Neuron (in vitro differentiated cells): ENCODE results near the gene DDX41.

ENCODE experiments used
- H2AFZ ChIP-seq: one replicate; pipeline ENCODE4 v1.6.1; 2013; ENCODE audit warnings: low read depth, mild to moderate bottlenecking, inconsistent platforms, low read length, moderate library complexity
- H3K27me3 ChIP-seq: one replicate; pipeline ENCODE4 v1.6.1; 2013; ENCODE audit warnings: low read length; ENCODE audit not compliant: insufficient read depth
- H3K36me3 ChIP-seq: one replicate; pipeline ENCODE4 v1.6.1; 2013; ENCODE audit warnings: low read length; ENCODE audit not compliant: insufficient read depth
- H3K4me1 ChIP-seq: one replicate; pipeline ENCODE4 v1.6.1; 2013; ENCODE audit warnings: low read length; ENCODE audit not compliant: insufficient read depth
- H3K4me3 ChIP-seq: 2 replicates; pipeline ENCODE4 v1.5.1; 2013; ENCODE audit warnings: mild to moderate bottlenecking, low read length, moderate library complexity
- H3K9me3 ChIP-seq: one replicate; pipeline ENCODE4 v1.6.1; 2013; ENCODE audit warnings: low read length

Gene DDX41

DNA sequence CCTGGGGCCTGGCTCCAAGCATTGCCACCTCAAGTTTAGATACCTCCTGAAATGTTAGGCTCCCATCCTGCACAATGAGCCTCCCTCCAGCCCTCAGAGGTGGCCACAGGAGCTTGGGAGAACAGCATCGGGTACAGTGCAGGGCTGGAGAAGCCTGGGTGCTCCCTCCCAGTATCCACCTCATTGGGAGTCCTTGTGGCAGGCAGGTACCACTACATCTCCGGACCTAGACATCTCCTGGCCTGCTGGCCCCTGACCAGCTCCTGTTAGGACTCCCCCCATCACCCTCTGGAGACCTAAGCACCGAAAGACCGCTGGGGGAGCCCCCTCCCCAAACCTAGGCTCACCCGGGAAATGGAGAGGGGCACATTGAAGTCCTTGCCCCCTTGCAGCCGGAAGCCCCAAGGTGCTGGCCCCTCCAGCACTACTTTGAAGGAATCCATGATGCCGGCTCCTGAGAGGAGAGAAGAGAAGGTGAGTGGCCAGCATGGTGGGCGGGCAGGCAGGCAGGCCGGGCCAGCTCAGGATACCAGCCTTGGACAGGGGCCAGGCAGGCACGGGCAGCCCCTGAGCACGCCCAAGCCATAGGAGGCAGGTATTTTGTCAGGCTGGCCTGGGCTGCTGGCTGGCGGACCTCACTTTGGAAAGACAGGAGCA lies 20.6 kb downstream of the DDX41 start:
- H3K4me3 ChIP-seq: peak overlapping the region; percentile 80
- no peaks in the 10 kb centered on the region for H3K27me3 ChIP-seq
- no peak overlapping the region for H2AFZ ChIP-seq
- peaks cover 28% of the 10 kb centered on the region for H3K36me3 ChIP-seq
- H3K4me1 ChIP-seq: peaks cover 39% of the 10 kb centered on the region
- no peaks in the 10 kb centered on the region for H3K9me3 ChIP-seq

DNA sequence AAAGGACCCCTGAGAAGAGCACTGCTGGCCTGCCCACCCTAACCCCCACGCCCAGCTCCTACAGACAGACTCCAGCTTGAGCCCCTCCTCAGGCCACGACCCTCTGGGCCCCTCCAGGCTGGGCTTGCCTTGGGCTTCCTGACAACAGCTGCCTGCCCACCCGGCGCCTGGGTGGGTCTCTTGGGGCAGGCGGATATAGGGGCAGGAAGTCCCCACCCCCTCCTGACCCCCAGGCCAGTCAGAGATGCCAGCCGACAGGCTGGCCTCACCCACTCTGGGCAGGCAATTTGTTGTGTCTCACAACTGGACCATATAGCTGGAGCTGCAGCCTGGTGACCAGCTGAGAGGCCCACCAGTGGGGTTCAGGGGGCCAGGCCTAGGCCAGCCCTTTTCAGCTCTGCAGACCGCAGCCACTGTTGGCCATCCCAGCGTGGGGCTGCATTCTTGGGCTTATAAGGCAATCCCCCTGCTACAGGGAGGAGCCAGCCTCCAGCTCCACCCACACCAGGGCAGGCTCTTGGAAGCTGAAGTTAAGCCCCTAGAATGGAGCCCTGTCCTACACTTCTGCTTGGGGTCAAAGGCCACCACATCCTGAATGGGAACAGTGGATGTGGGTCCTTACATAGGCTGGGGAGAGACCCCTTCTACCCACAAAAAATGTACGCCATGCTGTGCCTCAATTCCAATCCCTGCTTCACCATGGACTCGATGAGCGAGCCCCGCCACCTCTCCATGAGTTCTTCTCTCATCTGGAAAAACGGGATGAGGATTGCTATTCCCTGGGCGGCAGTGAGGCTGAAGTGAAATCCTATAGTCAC lies 21.3 kb downstream of the DDX41 start:
- Histone ChIP-seq H3K4me1 (peaks cover 33% of the 10 kb centered on the region), H3K9me3 (no peaks in the 10 kb centered on the region), H3K36me3 (peaks cover 35% of the 10 kb centered on the region), H3K27me3 (no peaks in the 10 kb centered on the region), H2AFZ (no peak overlapping the region), H3K4me3 (peak overlapping the region; percentile 80)

DNA sequence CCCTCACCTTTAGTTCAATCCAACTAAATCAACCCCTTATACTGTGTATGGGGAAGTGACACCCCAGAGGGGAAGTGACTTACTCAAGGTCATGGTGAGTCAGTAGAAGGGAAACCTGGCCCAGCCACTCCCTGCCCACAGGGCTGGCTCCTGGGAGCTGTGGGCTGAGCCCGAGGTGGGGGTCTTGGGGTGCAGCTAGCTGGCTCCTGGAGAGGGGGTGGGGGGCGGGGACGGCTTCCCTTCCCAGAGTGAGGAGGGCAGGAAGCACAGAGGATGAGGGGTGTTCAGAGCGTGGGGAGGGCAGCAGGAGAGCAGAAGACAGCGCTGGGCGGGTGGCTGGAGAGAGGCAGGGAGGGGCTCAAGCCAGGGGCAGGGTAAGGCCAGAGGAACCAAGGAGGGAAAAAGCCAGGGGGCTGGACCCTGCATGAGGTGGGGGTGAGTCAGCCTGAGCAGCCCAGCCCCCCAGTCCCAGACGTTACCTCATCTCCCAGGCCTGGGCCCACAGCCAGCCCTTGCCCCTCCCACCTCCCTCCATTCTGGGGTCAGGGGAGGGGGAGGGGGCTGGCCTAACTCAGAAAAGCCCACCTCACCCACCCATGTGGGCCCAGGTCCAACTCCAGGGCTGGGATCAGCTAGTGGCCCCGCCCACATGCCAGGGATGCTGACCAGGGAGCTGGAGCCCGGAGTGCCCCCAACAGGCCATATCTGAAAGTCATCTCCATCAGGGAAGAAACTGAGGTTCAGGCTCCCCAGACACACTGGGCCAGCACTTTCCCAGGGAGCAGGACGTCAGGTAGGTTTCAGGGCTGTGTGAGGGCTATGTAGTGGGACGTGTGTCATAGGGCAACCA lies 22.2 kb downstream of the DDX41 start:
- Histone ChIP-seq H2AFZ (no peak overlapping the region), H3K36me3 (peaks cover 43% of the 10 kb centered on the region), H3K4me3 (no peak overlapping the region), H3K4me1 (peaks cover 32% of the 10 kb centered on the region), H3K9me3 (no peaks in the 10 kb centered on the region), H3K27me3 (no peaks in the 10 kb centered on the region)

DNA sequence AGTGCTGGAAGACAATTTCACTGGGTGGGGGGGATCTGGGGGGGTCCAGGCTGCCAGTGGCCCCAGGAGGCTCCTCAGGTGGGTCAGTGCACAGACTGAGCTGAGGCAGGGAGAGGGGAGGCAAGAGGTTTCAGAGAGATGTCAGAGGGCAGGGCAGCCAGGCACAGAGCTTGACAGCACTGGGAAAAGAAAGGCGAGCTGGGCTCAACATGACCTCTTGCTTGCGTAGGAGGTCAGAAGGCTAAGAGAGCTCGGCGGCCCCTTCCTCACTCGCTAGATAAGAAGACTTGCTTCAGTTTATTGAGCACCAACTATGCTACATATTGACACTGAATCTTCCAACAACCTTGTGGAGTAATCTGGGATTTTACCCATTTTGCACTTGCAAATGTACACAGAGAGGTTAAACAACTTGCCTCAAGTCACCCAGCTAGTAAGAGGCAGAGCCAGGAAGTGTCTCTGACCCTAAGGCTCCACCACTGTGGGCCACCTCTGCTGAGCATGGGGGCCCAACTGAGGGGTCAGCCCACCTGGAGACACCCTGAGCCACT lies 22.9 kb downstream of the DDX41 start:
- Histone ChIP-seq H3K4me1 (peaks cover 32% of the 10 kb centered on the region), H2AFZ (no peak overlapping the region), H3K36me3 (peaks cover 49% of the 10 kb centered on the region), H3K4me3 (no peak overlapping the region), H3K27me3 (no peaks in the 10 kb centered on the region), H3K9me3 (no peaks in the 10 kb centered on the region)

DNA sequence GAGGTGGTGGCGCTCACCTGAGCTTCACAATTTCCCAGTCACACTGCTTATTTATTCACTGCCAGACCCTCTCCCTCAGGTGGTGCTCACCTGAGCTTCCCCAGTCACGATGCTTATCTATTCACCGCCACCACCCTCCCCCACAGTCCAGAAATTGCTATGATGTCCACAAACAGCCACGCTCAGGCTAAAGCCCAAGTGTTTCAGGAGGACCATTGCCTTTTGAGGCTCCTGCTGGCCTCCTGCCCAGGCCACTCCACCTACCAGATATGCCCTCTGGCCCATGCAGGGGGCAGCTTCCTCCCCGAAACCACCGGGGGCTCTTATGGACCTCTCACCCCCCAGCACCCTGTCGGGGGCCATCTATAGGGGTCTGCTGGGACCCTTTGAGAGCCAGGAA lies 23.9 kb downstream of the DDX41 start:
- no peak overlapping the region for H3K4me3 ChIP-seq
- H3K9me3 ChIP-seq: no peaks in the 10 kb centered on the region
- H2AFZ ChIP-seq: no peak overlapping the region
- peaks cover 58% of the 10 kb centered on the region for H3K36me3 ChIP-seq
- H3K27me3 ChIP-seq: no peaks in the 10 kb centered on the region
- peaks cover 29% of the 10 kb centered on the region for H3K4me1 ChIP-seq

DNA sequence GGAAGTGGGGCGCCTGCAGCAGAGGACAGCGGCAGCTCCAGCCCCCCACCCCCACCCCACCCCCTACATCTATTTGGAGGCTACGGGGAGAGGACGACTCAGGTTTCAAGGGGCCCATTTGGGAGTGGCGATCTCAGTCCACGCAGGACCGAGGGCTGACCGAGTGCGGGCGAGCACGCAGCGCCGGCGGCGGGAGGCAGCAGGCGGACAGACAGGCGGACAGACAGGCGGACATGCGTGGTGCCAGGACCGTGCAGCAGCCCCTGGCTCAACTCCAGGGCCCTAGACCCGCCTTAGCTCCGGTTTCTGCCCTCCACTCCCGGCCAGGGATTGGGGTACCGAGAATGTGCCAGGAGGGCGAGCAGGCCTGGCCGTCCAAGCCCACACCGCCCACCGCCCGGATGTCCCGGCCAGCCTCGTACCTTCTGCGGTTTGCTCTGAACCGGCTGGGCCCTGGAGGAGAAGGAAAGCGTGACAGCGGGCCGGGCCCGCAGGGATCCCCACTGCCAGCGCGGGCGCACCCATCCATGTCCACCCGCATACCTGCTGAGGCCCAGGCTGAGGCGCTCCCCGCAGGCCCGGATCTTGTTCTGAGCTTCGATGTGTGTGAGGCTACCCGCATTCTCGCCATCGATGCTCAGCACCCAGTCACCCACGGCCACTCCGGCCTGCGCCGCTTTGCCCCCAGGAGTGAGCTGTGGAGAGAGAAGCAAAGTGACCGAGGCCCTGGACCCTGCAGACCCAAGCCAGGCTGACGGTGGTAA lies 24.6 kb downstream of the DDX41 start:
- Histone ChIP-seq H3K4me3 (no peak overlapping the region), H3K9me3 (no peaks in the 10 kb centered on the region), H2AFZ (no peak overlapping the region), H3K4me1 (peaks cover 27% of the 10 kb centered on the region), H3K27me3 (no peaks in the 10 kb centered on the region), H3K36me3 (peaks cover 62% of the 10 kb centered on the region)

DNA sequence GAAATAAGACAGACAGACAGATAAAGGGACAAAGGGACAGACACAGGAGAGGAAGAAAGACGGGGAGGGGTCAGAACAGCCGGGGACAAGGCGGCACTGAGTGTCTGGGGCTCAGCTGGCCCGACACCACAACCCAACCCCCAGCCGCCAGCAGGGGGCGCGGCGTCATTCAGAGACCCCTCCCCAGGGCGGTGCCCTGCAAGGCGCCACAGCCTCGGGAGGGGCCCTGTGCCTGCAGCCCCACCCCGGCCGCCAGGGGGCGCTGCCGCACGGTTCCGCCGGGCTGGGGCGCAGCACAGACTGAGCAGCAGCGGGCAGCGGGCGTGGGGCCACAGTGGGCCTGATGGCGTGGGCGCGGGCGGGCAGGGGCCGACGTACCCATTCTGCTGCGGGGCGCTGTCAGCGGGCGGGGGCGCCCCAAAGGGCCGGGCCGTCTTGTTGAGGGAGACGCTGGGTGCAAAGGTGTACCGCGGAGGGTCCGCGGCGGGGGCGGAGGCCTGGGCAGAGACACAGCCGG lies 25.3 kb downstream of the DDX41 start:
- Histone ChIP-seq H3K4me3 (no peak overlapping the region), H3K9me3 (no peaks in the 10 kb centered on the region), H3K27me3 (no peaks in the 10 kb centered on the region), H2AFZ (no peak overlapping the region), H3K36me3 (peaks cover 62% of the 10 kb centered on the region), H3K4me1 (peaks cover 26% of the 10 kb centered on the region)

DNA sequence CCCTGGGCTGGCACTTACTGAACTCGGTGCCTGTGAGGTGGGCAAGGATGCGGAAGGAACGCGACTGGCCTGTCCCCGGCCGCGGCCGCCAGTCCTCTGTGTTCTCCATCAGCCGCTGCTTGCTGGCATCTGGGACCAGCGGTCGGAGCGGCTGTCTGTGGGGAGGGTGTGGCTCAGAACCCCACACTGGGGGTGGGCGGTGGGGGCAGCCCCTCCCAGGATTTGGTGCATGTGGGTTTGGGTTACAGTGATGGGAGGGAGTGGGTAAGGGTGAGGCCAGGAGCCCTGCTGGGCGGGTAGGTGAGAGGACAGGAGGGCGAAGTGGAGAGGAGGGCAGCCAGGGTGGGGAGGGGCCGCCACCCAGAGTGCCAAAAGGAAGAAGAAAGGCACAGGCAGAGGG lies 25.8 kb downstream of the DDX41 start:
- peaks cover 66% of the 10 kb centered on the region for H3K36me3 ChIP-seq
- no peaks in the 10 kb centered on the region for H3K27me3 ChIP-seq
- H3K4me3 ChIP-seq: no peak overlapping the region

DNA sequence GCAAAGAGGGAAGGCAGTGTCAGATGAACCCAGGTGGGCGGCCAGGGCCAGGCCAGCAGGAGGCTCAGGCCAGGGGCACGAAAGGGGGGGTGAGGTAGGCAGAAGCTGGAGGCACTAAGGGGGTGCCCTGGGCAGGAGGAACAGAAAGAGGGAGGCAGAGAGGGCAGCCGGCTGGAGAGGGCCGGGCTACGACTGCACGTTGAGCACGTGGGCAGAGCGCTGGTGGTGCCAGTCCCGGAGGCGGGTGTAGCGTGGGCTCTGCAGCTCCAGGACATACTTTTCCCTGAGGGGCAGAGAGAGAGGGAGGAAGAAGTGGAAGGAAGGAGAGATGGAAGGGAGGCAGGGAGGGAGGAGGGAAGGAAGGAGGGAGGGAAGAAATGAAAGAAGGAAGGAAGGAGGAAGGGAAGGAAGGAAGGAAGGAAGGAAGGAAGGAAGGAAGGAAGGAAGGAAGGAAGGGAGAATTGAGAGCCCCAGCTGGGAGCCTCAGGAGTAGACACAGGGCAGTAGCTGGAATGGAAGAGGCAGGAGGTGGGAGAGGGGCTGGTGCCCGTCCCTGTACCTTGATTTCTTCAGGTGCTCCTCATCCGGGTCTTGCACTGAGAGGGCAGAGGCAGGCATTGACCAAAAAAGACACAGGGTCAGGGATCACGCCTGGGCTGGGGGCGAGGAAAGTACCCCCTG lies 26.3 kb downstream of the DDX41 start:
- Histone ChIP-seq H3K36me3 (peaks cover 66% of the 10 kb centered on the region), H3K9me3 (no peaks in the 10 kb centered on the region), H2AFZ (no peak overlapping the region)

More for the DNA sequence above, 25.8 kb downstream of the DDX41 start:
- peaks cover 21% of the 10 kb centered on the region for H3K4me1 ChIP-seq
- no peaks in the 10 kb centered on the region for H3K9me3 ChIP-seq
- H2AFZ ChIP-seq: no peak overlapping the region

DNA sequence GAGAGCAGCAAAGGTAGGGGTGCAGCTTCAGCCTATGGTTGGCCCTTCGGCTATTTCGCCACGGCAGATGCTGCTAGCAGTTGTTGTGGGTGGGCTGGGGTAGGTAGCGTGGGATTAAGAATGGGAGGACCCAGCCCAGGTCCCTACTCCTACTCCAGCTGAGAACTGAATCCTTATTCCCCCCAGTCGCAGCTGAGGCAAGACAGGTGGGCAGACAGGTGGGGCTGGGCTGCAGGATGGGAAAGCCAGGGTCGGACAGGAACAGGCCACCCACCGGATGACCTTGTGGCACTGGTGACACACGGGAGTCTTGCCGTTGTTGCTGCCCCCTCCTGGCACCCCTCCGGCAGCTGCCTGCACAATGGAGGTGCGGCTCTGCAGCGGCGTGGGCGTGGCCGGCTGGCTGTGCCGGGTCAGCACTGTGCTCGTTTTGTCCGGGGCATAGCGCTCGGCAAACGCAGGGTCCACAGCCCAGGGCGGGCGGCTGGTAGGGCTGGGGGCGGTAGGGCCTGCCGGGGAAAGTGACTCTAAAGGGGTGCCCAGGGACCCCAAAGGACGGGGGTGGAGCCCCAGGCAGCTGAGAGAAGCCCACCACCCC lies 27.5 kb downstream of the DDX41 start:
- H3K36me3 ChIP-seq: peaks cover 72% of the 10 kb centered on the region
- no peak overlapping the region for H2AFZ ChIP-seq
- no peak overlapping the region for H3K4me3 ChIP-seq
- H3K9me3 ChIP-seq: no peaks in the 10 kb centered on the region
- no peaks in the 10 kb centered on the region for H3K27me3 ChIP-seq
- H3K4me1 ChIP-seq: peaks cover 4% of the 10 kb centered on the region

More for the DNA sequence above, 26.3 kb downstream of the DDX41 start:
- no peaks in the 10 kb centered on the region for H3K27me3 ChIP-seq
- H3K4me1 ChIP-seq: peaks cover 16% of the 10 kb centered on the region
- no peak overlapping the region for H3K4me3 ChIP-seq

DNA sequence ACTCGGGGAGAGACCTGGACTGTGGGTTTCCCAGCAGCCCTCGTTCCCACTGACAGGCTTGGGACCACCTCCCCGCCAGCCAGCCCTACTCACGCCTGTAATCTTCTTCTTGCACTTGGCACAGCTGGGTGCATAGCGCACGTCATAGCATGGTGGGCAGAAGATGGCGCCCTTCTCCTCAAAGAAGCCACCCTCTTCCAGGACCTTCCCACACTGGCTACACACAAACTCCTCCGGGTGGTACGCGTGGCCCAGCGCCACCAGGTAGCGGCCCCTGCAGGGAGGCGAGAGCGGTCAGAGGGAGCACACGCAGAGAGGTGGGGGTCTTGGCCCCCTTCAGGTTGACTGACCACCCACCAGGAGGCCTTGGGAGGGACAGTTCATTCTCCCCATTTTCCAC lies 28.8 kb downstream of the DDX41 start:
- Histone ChIP-seq H3K4me1 (no peaks in the 10 kb centered on the region), H3K27me3 (no peaks in the 10 kb centered on the region), H3K4me3 (no peak overlapping the region), H2AFZ (no peak overlapping the region), H3K9me3 (no peaks in the 10 kb centered on the region), H3K36me3 (peaks cover 78% of the 10 kb centered on the region)
